Cortex of kidney (tissue), 1 donor: ENCODE data around the gene MAST3.

Experiments used
- DNase-seq: peaks from one replicate; lab custom pipeline; 2025; lab: John Stamatoyannopoulos, UW

MAST3 gene

DNA sequence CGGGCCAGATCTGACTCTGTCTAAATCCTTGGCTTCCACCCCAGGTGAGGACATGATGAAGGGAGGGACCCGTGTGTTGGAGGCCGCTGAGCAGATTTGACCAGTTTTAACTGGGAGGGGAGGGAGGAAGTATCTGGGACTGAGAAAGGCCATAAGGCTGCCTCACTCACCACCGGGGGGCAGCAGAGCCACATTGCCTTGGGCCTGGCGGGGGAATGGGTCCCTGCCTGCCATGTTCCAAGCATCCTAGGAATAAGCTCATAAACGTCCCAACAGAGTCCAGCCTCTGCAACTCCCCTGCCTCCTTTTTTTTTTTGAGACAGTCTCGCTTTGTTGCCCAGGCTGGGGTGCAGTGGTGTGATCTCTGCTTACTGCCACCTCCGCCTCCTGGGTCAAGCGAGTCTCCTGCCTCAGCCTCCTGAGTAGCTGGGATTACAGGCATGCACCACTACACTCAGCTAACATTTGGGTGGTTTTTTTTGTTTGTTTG is 15.5 kb downstream of the MAST3 start:
- DNase-seq, result no peak

- no peak for DNase-seq
Measured at GRCh38 chr19:18113827-18114226, 16.2 kb downstream of the MAST3 start.

DNA sequence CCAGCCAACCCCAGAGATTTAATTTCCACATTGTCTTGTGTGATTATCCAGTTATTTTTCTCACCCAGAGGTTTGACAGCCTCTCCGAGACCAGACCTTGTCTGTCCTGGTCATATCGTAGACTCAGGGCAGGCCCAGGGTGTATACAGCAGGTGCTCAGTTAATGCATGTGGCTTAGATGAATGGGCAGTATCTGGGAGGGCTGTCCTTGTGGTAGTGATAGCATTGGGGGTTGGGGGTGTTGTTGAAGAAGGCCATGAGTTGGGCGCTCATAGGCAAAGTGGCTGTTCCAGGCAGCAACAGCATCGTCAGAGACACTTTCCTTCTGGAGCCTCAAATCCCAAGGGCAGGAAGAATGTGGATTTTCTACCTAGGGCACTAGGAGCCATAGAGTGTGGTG is 16.9 kb downstream of the MAST3 start:
- no peak for DNase-seq

DNA sequence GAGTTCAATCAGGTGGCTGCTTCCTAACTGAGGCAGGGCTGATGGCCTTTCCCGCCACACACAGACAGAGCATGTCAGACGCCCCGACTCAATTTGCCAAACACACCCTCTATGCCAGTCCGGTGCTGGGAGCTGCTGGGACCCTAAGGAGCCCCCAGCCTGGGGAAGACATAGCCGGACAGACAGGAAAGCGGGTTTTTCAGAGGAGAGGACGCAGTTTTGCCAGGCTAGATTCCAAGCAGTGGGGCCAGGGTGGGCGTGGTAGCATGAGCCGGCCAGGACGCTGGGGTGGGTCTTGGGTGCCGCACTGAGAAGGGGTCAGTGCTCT is 19.8 kb downstream of the MAST3 start:
- DNase-seq, result no peak

DNA sequence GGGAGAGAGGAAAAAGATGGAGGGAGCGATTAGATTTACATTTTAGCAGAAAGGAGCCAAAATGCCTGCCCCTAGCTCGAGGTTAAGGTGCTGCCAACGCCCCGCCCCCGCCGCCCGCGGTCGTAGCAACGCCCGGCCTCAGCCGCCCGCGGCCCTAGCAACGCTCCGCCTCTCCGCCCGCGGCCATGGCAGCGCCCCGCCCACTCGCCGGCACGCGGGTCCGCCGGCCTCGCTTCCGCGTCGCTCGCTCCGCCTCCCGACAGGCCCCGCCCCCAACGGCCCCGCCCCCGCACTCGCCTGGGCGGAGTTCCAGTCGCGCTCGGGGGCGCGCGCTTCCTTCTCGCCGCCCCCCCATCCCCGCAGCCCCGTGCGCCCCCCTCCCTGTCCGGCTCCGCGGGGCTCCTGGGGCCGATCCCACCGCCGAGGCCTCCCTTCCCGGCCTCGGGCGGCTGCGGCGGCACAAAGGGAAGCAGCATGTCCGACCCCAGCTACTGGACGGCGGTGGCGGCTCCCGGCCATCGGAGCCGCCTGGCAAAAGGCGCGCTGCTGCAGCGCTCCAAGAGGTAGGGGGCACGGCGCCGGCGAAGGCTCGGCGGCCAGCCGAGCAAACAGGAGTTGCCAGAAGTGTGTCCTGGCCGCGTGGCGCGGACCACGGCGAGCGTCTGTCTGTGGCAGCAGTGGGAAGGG is 20.3 kb downstream of the MAST3 start:
- DNase-seq, result no peak

GRCh38 chr19:18118420-18119012 is 20.9 kb downstream of the MAST3 start:
- no peak for DNase-seq

GRCh38 chr19:18119013-18119716 is 21.6 kb downstream of the MAST3 start:
- no peak for DNase-seq

- no peak for DNase-seq
Measured at GRCh38 chr19:18119717-18120105, 22.1 kb downstream of the MAST3 start.

- DNase-seq, result no peak
Measured at GRCh38 chr19:18120127-18120526, 22.5 kb downstream of the MAST3 start.

- no peak for DNase-seq
Measured at GRCh38 chr19:18121166-18121565, 23.6 kb downstream of the MAST3 start.

DNA sequence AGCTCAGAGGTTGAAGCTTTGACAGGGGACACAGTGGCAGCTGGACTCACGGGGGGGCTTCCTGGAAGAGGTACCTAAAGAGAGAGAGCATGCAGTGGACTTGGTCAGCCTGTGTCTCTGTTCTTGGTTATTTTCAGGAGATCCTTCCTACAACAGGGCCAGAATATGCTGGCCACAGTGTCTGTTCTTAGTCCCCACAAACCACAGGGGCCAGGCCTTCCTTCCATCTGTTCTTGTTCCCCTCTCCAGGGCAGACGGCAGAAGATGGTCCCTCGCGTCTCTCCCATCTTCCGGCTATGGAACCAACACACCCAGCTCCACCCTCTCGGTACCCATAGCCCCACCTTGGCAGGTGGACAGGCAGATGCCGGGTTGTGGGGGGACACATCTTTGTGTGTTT is 24.8 kb downstream of the MAST3 start:
- DNase-seq, result no peak

DNA sequence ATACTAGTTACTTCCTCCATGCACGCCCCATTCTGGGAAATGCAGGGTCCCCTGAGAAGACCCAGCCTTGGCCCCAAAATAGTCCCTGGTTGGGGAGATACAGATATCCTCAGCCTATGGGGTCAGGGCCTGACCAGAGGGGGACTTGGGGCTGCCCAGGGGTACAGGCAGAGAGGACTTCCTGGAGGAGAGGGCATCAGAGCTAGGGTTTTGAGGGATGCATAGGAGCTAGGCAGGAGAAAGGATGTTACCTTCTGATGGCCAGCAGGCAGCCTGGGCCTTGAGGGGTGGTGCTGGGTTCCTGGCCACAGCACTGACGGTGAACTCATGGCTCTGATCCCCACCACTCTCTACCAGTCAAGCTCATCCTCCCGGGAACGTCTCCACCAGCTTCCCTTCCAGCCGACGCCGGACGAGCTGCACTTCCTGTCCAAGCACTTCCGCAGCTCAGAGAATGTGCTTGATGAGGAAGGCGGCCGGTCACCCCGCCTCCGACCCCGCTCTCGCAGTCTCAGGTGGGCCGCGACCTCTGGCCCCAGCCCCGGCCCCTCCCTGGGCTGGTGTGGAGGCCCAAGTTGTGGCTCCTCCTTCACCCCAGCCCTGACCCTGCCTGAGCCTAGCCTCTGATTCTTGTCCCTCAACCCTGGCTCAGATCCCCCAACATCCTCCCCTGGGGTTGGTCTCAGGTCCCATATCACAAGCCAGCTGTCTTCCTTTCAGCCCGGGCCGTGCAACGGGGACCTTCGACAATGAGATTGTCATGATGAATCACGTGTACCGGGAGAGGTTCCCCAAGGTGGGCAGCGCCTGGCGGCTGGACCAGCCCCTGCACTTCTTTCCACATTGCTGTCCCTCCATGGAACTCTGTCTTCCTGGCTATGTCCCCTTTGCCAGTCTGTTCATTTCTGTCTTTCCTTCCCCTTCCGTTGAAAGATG is 25.6 kb downstream of the MAST3 start:
- DNase-seq, result no peak

- DNase-seq, result no peak
Measured at GRCh38 chr19:18123819-18124218, 26.2 kb downstream of the MAST3 start.

- no peak for DNase-seq
Measured at GRCh38 chr19:18126097-18126496, 28.5 kb downstream of the MAST3 start.

DNA sequence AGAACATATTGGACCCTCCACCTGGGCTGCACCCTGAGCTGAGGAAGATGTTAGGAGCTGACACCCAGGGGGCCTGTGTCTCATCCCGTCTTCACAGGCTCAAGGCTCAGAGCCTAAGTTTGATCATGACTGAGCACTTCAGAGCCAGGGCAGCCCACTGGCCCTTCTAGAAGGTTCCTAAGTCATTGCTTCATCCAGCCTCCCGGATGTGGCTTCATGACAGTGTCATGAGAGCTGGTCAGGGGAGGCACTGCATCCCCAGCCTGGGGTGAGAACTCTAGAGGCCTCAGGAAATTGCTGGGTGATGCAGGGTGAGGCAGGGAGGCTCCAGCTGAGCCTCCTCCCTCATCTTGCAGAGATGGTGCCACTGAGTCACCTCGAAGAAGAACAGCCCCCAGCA is 30.5 kb downstream of the MAST3 start:
- DNase-seq, result no peak

DNA sequence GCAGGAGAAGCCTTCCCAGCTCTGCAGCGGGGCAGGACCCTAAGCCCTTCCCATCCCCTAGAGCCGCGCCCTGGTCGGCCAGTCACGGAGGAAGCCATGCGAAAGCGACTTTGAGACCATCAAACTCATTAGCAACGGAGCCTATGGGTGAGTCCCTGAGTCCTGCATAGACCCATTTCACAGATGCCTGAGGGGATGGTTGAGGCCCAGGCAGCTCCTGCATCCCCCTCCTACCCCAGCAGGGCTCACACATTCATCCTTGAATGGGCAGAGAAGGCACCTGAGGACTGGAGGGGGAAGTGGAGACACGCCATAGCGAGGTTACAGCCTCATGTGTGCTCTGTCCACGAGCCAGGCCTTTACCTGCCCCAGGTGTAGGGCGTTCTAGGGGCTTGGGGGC is 31.2 kb downstream of the MAST3 start:
- no peak for DNase-seq

- DNase-seq, result no peak
Measured at GRCh38 chr19:18130523-18131242, 33.1 kb downstream of the MAST3 start.

DNA sequence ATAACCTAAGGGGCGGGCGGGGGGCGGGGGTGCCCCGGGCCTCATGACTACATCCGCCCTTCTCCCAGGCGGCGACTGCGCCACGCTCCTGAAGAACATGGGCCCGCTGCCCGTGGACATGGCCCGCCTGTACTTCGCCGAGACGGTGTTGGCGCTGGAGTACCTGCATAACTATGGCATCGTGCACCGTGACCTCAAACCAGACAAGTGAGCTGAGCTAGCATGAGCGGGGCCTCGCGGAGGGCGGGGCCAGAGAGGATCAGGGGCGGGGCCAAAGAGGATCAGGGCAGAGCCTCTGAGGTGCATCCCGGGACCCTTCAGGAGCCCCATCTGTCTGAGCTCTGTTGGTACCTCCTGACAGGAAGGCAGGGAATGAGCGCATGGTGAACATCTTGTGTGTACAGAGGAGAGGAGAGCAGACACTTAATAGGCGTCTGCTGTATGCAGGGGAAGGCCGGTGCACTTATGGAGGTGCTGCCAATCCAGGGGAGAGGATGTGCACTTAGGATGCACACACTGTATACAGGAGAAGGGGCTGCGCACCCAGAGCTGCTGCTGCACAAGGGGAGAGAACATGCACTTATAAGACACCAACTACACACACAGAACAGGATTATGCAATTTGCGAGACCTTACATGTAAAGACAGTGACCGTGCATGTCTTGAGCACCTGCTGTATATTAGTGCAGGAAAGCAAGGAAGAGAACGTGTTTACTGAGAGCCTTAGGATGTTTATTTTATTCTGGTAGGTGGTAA is 34.4 kb downstream of the MAST3 start:
- no peak for DNase-seq

- DNase-seq, result no peak
Measured at GRCh38 chr19:18135712-18136584, 38.4 kb downstream of the MAST3 start.

- no peak for DNase-seq
Measured at GRCh38 chr19:18137242-18137641, 39.7 kb downstream of the MAST3 start.
